ENCODE results near the gene FSTL3.
"Not testable (repeated sequence)": the region's sequence is repeated elsewhere in the genome, so short reads cannot be mapped to it uniquely, and the experiment has no call there.

Gene FSTL3

GRCh38 chr19:682678-683320 lies 6.6 kb downstream of the FSTL3 start:
- no peak for DNase-seq

GRCh38 chr19:685454-685931 lies 9.3 kb downstream of the FSTL3 start:
- no peak for DNase-seq

GRCh38 chr19:686589-687297 lies 10.6 kb downstream of the FSTL3 start:
- DNase-seq, result no peak

- no peak for DNase-seq
Observed at GRCh38 chr19:687569-688166, 11.5 kb downstream of the FSTL3 start.

- no peak for DNase-seq
Observed at GRCh38 chr19:688214-688613, 12.0 kb downstream of the FSTL3 start.

- DNase-seq, result no peak
Observed at GRCh38 chr19:688992-689391, 12.8 kb downstream of the FSTL3 start.

- no peak for DNase-seq
Observed at GRCh38 chr19:690203-690602, 14.0 kb downstream of the FSTL3 start.

GRCh38 chr19:694481-695351 lies 18.5 kb downstream of the FSTL3 start:
- DNase-seq, result no peak

- DNase-seq, result no peak
Observed at GRCh38 chr19:695352-695949, 19.3 kb downstream of the FSTL3 start, which contains the start of gene PRSS57. Gene PRSS57, minus strand, starts transcription at chr19:695452. Its CDS starts 22 bp downstream, at chr19:695430.

GRCh38 chr19:698529-698928 lies 22.3 kb downstream of the FSTL3 start:
- DNase-seq, result not testable (repeated sequence)

- DNase-seq, result not testable (repeated sequence)
Observed at GRCh38 chr19:699885-700284, 23.7 kb downstream of the FSTL3 start.

- not testable (repeated sequence) for DNase-seq
Observed at GRCh38 chr19:702847-703246, 26.7 kb downstream of the FSTL3 start.

- no peak for DNase-seq
Observed at GRCh38 chr19:703329-703650, 27.1 kb downstream of the FSTL3 start.

- DNase-seq, result peak; percentile 85
Observed at GRCh38 chr19:703651-704446, 27.7 kb downstream of the FSTL3 start.

GRCh38 chr19:704447-704741 lies 28.2 kb downstream of the FSTL3 start:
- DNase-seq, result no peak

- no peak for DNase-seq
Observed at GRCh38 chr19:708154-709143, 32.3 kb downstream of the FSTL3 start, which contains the start of gene PALM. Gene PALM, plus strand, starts transcription at chr19:708935. Its CDS starts 212 bp downstream, at chr19:709147.

GRCh38 chr19:709196-709964 lies 33.2 kb downstream of the FSTL3 start:
- DNase-seq, result no peak

GRCh38 chr19:709965-710571 lies 33.9 kb downstream of the FSTL3 start:
- DNase-seq, result no peak

GRCh38 chr19:710767-711166 lies 34.6 kb downstream of the FSTL3 start:
- DNase-seq, result no peak
